Measurements from ENCODE around the gene NBAS.
"Not testable (repeated sequence)": the region's sequence is repeated elsewhere in the genome, so short reads cannot be mapped to it uniquely, and the experiment has no call there.

The NBAS gene

GRCh38 chr2:15412309-15412708 lies 148.8 kb downstream of the NBAS start:
- no peak for DNase-seq (ENCODE audit: low spot score)

DNA sequence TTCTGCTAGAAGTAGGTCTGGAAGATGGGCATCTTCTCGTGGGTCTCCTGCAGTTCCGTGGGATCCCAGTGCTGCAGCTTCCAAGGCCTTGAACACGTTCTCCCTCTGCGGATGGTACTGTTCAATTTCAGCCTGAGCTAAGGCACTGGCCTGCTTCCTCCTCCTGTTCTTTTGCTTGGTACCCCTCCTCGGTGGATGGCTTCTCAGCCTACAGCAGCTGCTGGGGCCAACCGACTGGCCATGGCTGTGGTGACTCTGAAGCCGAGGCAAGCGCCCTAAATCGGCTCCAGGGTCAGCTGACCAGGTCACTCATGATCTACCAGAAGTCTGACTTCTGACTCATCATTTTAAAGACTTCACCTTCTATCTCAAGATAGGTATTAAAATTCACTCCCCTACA lies 150.2 kb downstream of the NBAS start:
- DNase-seq (ENCODE audit: low spot score), result no peak

GRCh38 chr2:15408759-15409158 lies 152.4 kb downstream of the NBAS start:
- no peak for DNase-seq (ENCODE audit: low spot score)

GRCh38 chr2:15407666-15408065 lies 153.5 kb downstream of the NBAS start:
- no peak for DNase-seq (ENCODE audit: low spot score)

GRCh38 chr2:15404511-15404910 lies 156.6 kb downstream of the NBAS start:
- not testable (repeated sequence) for DNase-seq (ENCODE audit: low spot score)

DNA sequence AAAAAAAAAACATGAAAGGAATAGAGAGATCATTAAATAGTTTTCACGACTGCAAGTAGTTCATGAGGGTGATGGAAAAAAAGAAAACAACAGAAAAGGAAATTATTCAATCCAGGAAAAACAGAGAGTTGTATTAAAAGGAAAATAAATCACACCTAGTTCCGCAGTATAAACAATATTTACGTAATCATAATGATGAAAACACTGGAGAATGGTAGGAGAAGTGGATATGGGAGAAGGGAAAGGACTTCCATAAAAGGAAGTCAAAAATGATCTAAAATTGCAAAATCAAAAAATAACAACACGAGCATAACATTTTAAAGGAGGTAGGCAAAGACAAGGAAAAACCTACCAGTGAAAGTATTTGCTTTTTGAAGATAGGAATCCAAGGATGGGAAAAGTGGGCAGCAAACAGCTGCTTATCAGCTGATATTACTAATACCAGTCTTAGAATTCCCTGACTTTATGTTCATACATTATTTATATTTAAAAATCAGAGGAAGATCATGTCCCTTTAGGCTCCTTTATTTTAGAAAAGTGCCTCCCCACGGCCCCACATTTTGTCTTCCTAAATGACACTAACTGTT lies 160.8 kb downstream of the NBAS start:
- DNase-seq (ENCODE audit: low spot score), result no peak

- no peak for DNase-seq (ENCODE audit: low spot score)
These were observed 161.9 kb downstream of the NBAS start for GRCh38 chr2:15399241-15399640.

DNA sequence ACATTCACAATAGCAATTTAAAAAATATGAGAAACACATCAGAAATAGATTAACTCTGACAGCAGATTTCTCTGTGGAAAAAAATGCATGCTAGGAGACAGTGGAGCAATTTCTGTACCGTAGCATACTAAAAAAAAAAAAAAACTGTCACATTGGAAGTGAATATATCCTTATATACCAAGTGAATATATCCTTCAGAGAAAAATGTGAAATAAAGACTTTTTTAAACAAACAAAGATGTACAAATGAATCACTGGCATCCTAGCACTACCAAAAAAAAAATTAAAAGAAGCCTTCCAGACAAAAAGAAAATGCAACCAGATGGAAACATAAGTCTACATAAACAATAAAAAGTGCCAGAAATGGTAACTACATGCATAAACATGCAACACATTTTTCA lies 169.4 kb downstream of the NBAS start:
- no peak for DNase-seq (ENCODE audit: low spot score)

DNA sequence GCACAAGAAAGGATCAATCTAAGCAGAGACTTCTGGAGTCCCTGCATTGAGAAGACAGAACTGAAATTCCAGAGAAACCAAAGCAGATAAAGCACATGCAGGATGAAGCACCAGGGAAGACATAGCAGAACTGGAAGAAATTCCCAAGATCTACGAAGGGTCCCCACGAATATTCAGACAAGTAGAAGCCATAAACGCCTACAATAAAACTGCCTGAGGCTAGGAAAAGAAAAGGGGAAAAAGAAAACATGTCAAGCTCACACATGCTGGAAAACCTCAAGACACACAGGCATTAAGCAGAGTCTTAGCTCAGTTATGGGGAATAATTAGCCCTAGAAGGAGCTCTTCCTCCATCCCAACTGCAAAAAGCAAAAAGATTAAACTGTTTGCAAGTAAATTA lies 171.2 kb downstream of the NBAS start:
- no peak for DNase-seq (ENCODE audit: low spot score)

DNA sequence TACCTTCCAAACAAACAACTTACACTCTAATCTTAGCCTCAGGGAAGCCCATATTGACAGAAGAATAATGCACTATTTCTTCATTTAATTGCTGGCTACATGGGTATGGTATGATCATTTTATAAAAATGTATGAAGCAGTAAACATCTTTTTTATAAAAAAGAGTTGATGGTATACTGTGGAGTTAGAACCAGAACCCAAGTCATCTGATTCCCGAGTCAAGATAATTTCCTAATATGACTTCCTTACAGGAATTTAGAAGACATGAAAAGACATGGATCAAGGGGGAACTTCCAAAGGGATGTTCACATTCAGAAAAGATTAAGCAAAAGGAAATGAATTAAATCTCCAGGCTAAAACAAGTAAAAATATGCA lies 171.8 kb downstream of the NBAS start:
- DNase-seq (ENCODE audit: low spot score), result no peak

DNA sequence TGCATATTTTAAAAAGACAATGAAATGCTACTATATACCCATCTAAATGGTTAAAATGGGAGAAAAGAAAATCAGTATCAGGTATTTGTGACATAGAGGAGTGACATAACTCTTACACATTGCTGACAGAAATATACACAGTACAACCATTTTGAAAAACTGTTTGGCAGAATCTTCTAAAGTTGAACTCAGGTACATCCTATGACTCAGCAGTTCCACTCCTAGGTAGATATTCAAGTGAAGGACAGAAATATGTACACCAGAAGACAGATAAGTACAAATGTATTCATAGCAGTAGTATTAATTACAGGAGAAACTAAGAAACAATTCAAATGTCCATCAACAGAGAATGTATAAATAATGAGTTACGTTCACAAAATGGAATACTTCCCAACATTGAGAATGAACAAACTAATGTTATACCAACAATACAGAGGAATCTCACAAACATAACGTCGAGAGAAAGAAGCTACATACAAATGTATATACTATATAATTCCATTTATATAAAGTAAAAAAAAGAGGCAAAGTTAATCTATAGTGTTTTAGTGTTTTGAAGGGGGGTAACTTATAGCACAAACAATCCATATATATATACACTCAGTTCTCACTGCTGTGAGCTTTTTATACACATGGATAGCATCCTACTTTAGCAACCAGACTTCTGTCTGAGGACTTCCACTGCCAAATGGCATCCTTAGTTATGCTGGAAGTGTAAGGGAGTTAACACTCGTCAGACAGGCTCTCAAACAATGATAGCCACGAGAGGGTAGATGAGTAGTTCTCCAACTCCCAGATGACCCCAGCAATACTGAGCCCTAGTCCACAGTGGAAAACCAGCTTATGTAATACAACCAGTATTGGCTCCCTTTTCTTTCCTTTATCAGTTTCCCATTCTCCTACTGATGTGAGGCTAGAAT lies 172.5 kb downstream of the NBAS start:
- no peak for DNase-seq (ENCODE audit: low spot score)

GRCh38 chr2:15385184-15385583 lies 175.9 kb downstream of the NBAS start:
- no peak for DNase-seq (ENCODE audit: low spot score)

GRCh38 chr2:15383695-15384350 lies 177.3 kb downstream of the NBAS start:
- DNase-seq (ENCODE audit: low spot score), result no peak

DNA sequence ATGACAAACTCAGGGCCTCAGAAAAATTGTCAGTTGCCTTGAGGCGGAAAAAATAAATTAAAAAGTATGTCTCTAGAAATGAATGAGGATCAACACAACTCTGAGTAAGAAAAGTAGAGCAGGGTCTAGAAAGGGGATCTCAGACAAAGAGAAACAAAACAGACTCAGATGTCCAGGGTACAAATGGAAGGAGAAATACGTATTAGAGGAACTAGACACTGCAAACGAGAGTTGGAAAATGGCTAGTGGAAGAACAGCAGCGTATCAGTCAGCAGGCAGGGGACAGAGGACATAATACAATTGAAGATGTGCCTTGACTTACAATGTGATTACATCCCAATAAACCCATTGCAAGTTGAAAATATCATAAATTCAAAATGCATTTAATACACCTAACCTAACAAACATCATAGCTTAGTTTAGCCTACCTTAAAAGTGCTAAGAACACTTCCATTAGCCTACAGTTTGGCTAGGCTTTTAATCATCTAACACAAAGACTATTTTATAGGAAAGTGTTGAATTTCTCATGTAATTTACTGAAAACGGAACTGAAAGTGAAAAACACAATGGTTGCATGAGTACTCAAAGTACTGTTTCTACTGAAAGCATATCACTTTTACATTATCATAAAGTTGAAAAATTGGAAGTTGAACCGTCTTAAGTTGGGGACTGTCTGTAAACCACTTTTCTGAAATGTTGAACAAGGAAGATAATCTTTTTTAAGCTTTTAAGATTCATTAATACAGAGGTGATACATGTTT lies 182.8 kb downstream of the NBAS start:
- DNase-seq (ENCODE audit: low spot score), result no peak

GRCh38 chr2:15377202-15377601 lies 183.9 kb downstream of the NBAS start:
- no peak for DNase-seq (ENCODE audit: low spot score)

DNA sequence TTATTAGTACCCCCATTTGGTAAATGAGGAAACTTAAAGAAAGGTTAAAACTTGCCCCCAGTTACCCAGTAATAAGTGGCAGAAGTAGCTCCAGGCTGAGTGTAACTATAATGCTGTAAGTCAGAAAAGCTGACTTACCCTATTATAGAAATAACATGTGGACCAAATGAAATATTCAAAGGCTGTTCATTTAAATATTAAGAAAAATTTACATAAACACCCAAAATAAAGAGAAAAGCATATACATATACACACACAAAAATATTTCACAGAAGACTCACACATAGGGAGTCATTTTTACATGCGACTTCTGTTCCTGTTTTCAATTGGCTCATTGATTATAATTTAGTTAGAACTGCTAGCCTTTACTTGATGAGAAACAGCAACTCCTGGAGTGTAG lies 189.1 kb downstream of the NBAS start:
- DNase-seq (ENCODE audit: low spot score), result no peak

DNA sequence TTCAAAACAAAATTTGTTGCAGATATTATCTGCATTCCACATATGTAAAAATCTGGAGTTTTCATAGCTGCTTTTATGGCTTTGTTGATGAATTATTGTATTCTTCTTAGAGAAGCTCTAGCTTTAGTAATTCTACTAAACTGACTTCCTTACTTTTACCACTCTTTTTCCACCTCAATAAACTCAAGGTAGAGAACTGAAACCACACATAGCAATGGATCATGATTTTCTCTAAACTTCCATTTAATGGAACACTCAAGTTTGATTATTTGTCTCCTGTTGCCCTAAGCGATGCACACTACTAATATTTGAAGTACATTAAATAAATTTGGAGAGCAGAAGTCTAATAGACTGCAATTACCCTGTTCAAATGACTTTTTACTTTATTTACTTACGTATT lies 192.0 kb downstream of the NBAS start:
- no peak for DNase-seq (ENCODE audit: low spot score)

DNA sequence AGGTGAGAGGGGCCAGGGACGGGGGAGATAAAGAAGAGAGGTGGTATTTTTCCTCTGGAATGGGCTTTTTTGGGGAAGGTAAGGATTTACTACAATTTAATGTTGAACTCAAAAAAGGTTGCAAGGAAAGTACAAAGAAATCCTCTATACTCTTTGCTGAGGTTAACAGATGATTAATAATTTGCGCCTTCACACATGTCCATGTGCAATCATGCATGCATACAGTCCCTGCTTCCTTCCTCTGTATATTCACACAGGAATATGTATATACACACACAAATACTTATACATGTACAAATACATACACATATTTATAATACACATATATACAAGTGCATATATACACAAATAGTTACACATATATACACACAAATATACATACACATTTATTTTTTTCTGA lies 193.4 kb downstream of the NBAS start:
- no peak for DNase-seq (ENCODE audit: low spot score)

- DNase-seq (ENCODE audit: low spot score), result no peak
These were observed 193.9 kb downstream of the NBAS start for GRCh38 chr2:15367205-15367604.

DNA sequence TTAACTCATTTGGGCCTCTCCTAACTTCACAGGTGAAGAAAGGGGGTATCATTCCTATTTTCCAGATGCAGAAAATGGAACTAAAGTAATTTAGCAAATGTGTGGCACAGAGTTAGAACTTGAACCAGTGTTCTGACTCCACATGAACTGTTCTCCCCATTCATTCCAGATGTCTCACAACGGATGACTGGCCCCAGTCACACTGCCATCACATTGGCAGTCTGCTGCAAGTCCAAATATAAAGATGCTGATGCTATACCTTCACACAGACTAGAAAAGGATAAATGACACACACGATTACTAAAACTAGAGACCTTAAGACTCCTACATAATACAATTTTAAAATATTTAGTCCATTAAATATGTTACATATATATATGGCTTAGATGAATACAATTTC lies 195.7 kb downstream of the NBAS start:
- no peak for DNase-seq (ENCODE audit: low spot score)

- DNase-seq (ENCODE audit: low spot score), result no peak
These were observed 196.6 kb downstream of the NBAS start for GRCh38 chr2:15364561-15364960.

DNA sequence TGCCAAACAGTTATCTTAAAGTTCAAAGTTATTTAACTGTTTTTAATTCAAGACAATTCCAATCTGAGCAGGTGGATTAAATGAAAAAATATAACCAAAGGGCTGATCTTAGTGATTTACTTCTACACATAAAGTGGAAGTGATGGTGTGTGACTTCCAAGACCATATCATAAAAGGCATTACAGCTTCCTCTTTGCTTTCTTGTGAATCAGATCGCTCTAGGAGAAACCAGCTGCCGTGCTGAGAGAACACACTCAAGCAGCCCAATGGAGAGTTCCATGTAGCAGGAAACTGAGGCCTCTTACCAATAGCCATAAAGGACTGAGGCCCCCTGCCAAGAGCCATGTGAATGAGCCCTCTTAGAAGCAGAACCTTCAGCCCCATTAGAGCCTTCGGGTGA lies 197.4 kb downstream of the NBAS start:
- no peak for DNase-seq (ENCODE audit: low spot score)

DNA sequence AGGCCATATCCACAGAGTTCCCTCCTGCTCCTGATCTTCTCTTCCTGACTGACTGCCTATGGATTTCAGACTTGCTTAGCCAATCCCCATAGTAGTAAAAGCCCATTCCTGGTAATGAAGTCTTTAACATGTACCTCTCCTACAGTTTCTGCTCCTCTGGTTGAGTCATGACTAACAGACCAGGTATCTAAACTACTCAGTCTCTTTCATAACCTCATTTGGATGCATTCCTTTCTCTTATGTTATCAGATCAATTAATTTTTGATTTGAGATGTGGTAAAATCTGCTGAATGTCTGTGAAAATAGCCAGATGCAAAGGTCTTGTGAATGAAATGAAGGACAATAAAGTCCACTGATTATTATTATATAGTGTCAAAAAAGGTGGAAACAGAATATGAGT lies 198.0 kb downstream of the NBAS start:
- DNase-seq (ENCODE audit: low spot score), result peak; percentile 4

Measured in hepatic stellate cell (primary cell).